ENCODE measurements around the gene HRNR. TPM values are rescaled to one million over a fixed set of nuclear protein-coding genes. Genes with fewer than 3 reads are reported as not detected.

Gene HRNR
- total RNA-seq, 1 experiment from 2014 or later: 0.03 TPM

- no peak overlapping the region for H3K4me3 ChIP-seq
- H3K9me3 ChIP-seq (replicated peaks): no peaks in the 10 kb centered on the region
- peaks cover 8% of the 10 kb centered on the region for H3K4me1 ChIP-seq (replicated peaks)
- no peaks in the 10 kb centered on the region for H3K27me3 ChIP-seq (replicated peaks)
- H3K27ac ChIP-seq: no peak overlapping the region
- H3K36me3 ChIP-seq: no peaks in the 10 kb centered on the region
- DNase-seq (ENCODE audit: low read depth in 1 of 2, low spot score in 2 of 2): no peak
Observed at GRCh38 chr1:152179566-152179965, 44.4 kb downstream of the HRNR start.

- Histone ChIP-seq H3K27me3 (replicated peaks) (no peaks in the 10 kb centered on the region), H3K4me1 (replicated peaks) (no peaks in the 10 kb centered on the region; the same call in 1 of the 2 replicates), H3K9me3 (replicated peaks) (no peaks in the 10 kb centered on the region), H3K36me3 (no peaks in the 10 kb centered on the region), H3K4me3 (no peak overlapping the region), H3K27ac (no peak overlapping the region)
- DNase-seq (ENCODE audit: low read depth in 1 of 2, low spot score in 2 of 2): no peak
Observed at GRCh38 chr1:152170287-152170905, 53.6 kb downstream of the HRNR start.

GRCh38 chr1:152169366-152170025 lies 54.5 kb downstream of the HRNR start:
- H3K27ac ChIP-seq: no peak overlapping the region
- H3K27me3 ChIP-seq (replicated peaks): no peaks in the 10 kb centered on the region
- no peak for DNase-seq (ENCODE audit: low read depth in 1 of 2, low spot score in 2 of 2)
- no peaks in the 10 kb centered on the region; the same call in 1 of the 2 replicates for H3K4me1 ChIP-seq (replicated peaks)
- no peak overlapping the region for H3K4me3 ChIP-seq
- H3K36me3 ChIP-seq: no peaks in the 10 kb centered on the region
- no peaks in the 10 kb centered on the region for H3K9me3 ChIP-seq (replicated peaks)

GRCh38 chr1:152168535-152168868 lies 55.5 kb downstream of the HRNR start:
- Histone ChIP-seq H3K36me3 (no peaks in the 10 kb centered on the region), H3K4me1 (replicated peaks) (no peaks in the 10 kb centered on the region; the same call in 1 of the 2 replicates), H3K4me3 (no peak overlapping the region), H3K27ac (no peak overlapping the region), H3K9me3 (replicated peaks) (no peaks in the 10 kb centered on the region), H3K27me3 (replicated peaks) (no peaks in the 10 kb centered on the region)
- DNase-seq (ENCODE audit: low read depth in 1 of 2, low spot score in 2 of 2): no peak

- no peak overlapping the region for H3K27ac ChIP-seq
- peak in 1 of 2 experiments; percentile 14 for DNase-seq (ENCODE audit: low read depth in 1 of 2, low spot score in 2 of 2)
- H3K36me3 ChIP-seq: no peaks in the 10 kb centered on the region
- H3K4me3 ChIP-seq: no peak overlapping the region
- no peaks in the 10 kb centered on the region; the same call in 1 of the 2 replicates for H3K4me1 ChIP-seq (replicated peaks)
- H3K27me3 ChIP-seq (replicated peaks): no peaks in the 10 kb centered on the region
- H3K9me3 ChIP-seq (replicated peaks): no peaks in the 10 kb centered on the region
Observed at GRCh38 chr1:152167835-152168534, 56.0 kb downstream of the HRNR start.

- Histone ChIP-seq H3K36me3 (no peaks in the 10 kb centered on the region), H3K27ac (no peak overlapping the region), H3K27me3 (replicated peaks) (no peaks in the 10 kb centered on the region), H3K9me3 (replicated peaks) (no peaks in the 10 kb centered on the region), H3K4me1 (replicated peaks) (peaks cover 4% of the 10 kb centered on the region; the same call in 1 of the 2 replicates), H3K4me3 (no peak overlapping the region)
- no peak for DNase-seq (ENCODE audit: low read depth in 1 of 2, low spot score in 2 of 2)
Observed at GRCh38 chr1:152166966-152167365, 57.0 kb downstream of the HRNR start.

- no peaks in the 10 kb centered on the region for H3K36me3 ChIP-seq
- H3K27ac ChIP-seq: no peak overlapping the region
- no peaks in the 10 kb centered on the region for H3K9me3 ChIP-seq (replicated peaks)
- peaks cover 4% of the 10 kb centered on the region; the same call in 1 of the 2 replicates for H3K4me1 ChIP-seq (replicated peaks)
- no peaks in the 10 kb centered on the region for H3K27me3 ChIP-seq (replicated peaks)
- no peak for DNase-seq (ENCODE audit: low read depth in 1 of 2, low spot score in 2 of 2)
- no peak overlapping the region for H3K4me3 ChIP-seq
Observed at GRCh38 chr1:152165286-152166077, 58.5 kb downstream of the HRNR start.

- Histone ChIP-seq H3K4me1 (replicated peaks) (peaks cover 4% of the 10 kb centered on the region; the same call in 1 of the 2 replicates), H3K9me3 (replicated peaks) (no peaks in the 10 kb centered on the region), H3K36me3 (no peaks in the 10 kb centered on the region), H3K27ac (no peak overlapping the region), H3K4me3 (no peak overlapping the region), H3K27me3 (replicated peaks) (no peaks in the 10 kb centered on the region)
- DNase-seq (ENCODE audit: low read depth in 1 of 2, low spot score in 2 of 2): no peak
Observed at GRCh38 chr1:152164517-152165136, 59.4 kb downstream of the HRNR start.

GRCh38 chr1:152162792-152163463 lies 61.1 kb downstream of the HRNR start:
- Histone ChIP-seq H3K4me3 (no peak overlapping the region), H3K9me3 (replicated peaks) (no peaks in the 10 kb centered on the region), H3K4me1 (replicated peaks) (peaks cover 4% of the 10 kb centered on the region; the same call in 1 of the 2 replicates), H3K27me3 (replicated peaks) (no peaks in the 10 kb centered on the region), H3K36me3 (no peaks in the 10 kb centered on the region), H3K27ac (no peak overlapping the region)
- DNase-seq (ENCODE audit: low read depth in 1 of 2, low spot score in 2 of 2): no peak

Other genes starting within 250 kb of the HRNR start
- gene S100A10, start 230.3 kb downstream of the HRNR start, total RNA-seq (2014; rRNA removed; shearing (Covaris generic)): 90.2 and 151 TPM in 2 replicates
- gene S100A11, start 187.2 kb downstream of the HRNR start, total RNA-seq (2014; rRNA removed; shearing (Covaris generic)): 228 and 284 TPM in 2 replicates
- gene TCHHL1, start 135.1 kb downstream of the HRNR start, total RNA-seq (2014; rRNA removed; shearing (Covaris generic)): not detected in 2 replicates
- gene TCHH, start 108.7 kb downstream of the HRNR start, total RNA-seq (2014; rRNA removed; shearing (Covaris generic)): 0.05 TPM in 1 of 2 replicates, not detected in the other
- gene RPTN, start 65.0 kb downstream of the HRNR start, total RNA-seq (2014; rRNA removed; shearing (Covaris generic)): not detected in 2 replicates
- gene FLG, start 101.0 kb upstream of the HRNR start, total RNA-seq (2014; rRNA removed; shearing (Covaris generic)): 0.05 and 0.06 TPM in 2 replicates
- gene FLG2, start 135.8 kb upstream of the HRNR start, total RNA-seq (2014; rRNA removed; shearing (Covaris generic)): not detected in 2 replicates
- gene CRNN, start 190.1 kb upstream of the HRNR start, total RNA-seq (2014; rRNA removed; shearing (Covaris generic)): 0.16 TPM in 1 of 2 replicates, not detected in the other

All from SJSA1 (cell line).